ENCODE measurements around the gene MMD. TPM values are rescaled to one million over a fixed set of nuclear protein-coding genes. Genes with fewer than 3 reads are reported as not detected.

The MMD gene
- total and polyA plus RNA-seq, 9 of the 15 experiments (the other 6 are each of a cell fraction or from before 2014, with no cell fraction given): 3.1 to 18.9 (median 10.7) TPM

- TF ChIP-seq HDAC8 (tag; IDR thresholded peaks at IDR 0.05): no peak
- TF ChIP-seq FOS (IDR thresholded peaks at IDR 0.05; ENCODE audit: extremely low read depth, insufficient read length): no peak
- peak in 1 of 2 experiments; percentile 57; a peak in 1 of 4 replicates for TF ChIP-seq TRIM24 (IDR thresholded peaks at IDR 0.05)
- no peak for TF ChIP-seq JUN (IDR thresholded peaks at IDR 0.05; ENCODE audit: borderline replicate concordance, low read depth, low read length)
- TF ChIP-seq JUN (CRISPR knock-in tag; IDR thresholded peaks at IDR 0.05; ENCODE audit: borderline replicate concordance): no peak
- no peak for TF ChIP-seq MNT (conservative IDR thresholded peaks at IDR 0.05)
These were observed 60.7 kb downstream of the MMD start (continued) for GRCh38 chr17:55360971-55361370.

GRCh38 chr17:55356434-55357328 lies 65.0 kb downstream of the MMD start:
- peak overlapping the region; percentile 69 for H2AFZ ChIP-seq (ENCODE audit: low read depth, low read length)
- 0% methylated on average over 3 of the region's 3 CpGs for WGBS (ENCODE audit: insufficient coverage, low coverage, missing lambda C conversion rate)
- TF ChIP-seq BHLHE40 (IDR thresholded peaks at IDR 0.05; ENCODE audit: low read length) (0 out of 2 replicates have a peak, but pooled peaks have one; percentile 23), NFIX (CRISPR knock-in tag; IDR thresholded peaks at IDR 0.05; ENCODE audit: low read depth) (no peak), EHMT2 (IDR thresholded peaks at IDR 0.05) (peak; percentile 26; the same call in 1 of the 2 replicates), ZNF143 (CRISPR knock-in tag; IDR thresholded peaks at IDR 0.05) (no peak), JUNB (CRISPR knock-in tag; conservative IDR thresholded peaks at IDR 0.05) (no peak), MNT (conservative IDR thresholded peaks at IDR 0.05) (no peak), JUND (IDR thresholded peaks at IDR 0.05; ENCODE audit: borderline replicate concordance, low read depth, low read length) (peak; percentile 33; the same call in 1 of the 2 replicates), JUND (tag; IDR thresholded peaks at IDR 0.05; ENCODE audit: borderline replicate concordance, low read depth, low read length) (no peak; the same call in 2 of the 3 replicates), NCOA4 (IDR thresholded peaks at IDR 0.05; ENCODE audit: partially characterized antibody) (no peak), RNF2 (IDR thresholded peaks at IDR 0.05) (no peak), HOXB6 (CRISPR knock-in tag; IDR thresholded peaks at IDR 0.05; ENCODE audit: borderline replicate concordance) (no peak), RBFOX2 (IDR thresholded peaks at IDR 0.05; ENCODE audit: low read depth, low read length) (no peak), CREM (IDR thresholded peaks at IDR 0.05; ENCODE audit: low read depth) (0 out of 2 replicates have a peak, but pooled peaks have one; percentile 31)

More at GRCh38 chr17:55356434-55357328, 65.0 kb downstream of the MMD start:
- DNase-seq (ENCODE audit: extremely low read depth in 1 of 4, low spot score in 3 of 4) (peak; percentile 67 to 83 (median 74)), FAIRE-seq (peak; percentile 90), ATAC-seq (peak; percentile 98)
- no peaks in the 10 kb centered on the region for H3K79me2 ChIP-seq (ENCODE audit: control insufficient read depth, insufficient read depth, low read length)
- H3K9me1 ChIP-seq (ENCODE audit: control insufficient read depth, insufficient read depth, low read length): no peaks in the 10 kb centered on the region
- no peak overlapping the region for H3K4me2 ChIP-seq (ENCODE audit: insufficient read depth, low read length)
- CTCF ChIA-PET (ENCODE audit: low intra/inter-chr PET ratio): interaction anchor here (0.6 to 1.2 kb wide), 5 partner anchors 58 to 367 kb away, joined by 3 to 6 read pairs (median 4); no protein-coding TSS in a partner anchor
- H3K4me3 ChIP-seq: no peak overlapping the region
- H3K9ac ChIP-seq (ENCODE audit: insufficient read depth in 1 of 2, low read depth in 2 of 2, low read length in 2 of 2): no peak overlapping the region
- POLR2A ChIA-PET: interaction anchor here (0.6 to 1.0 kb wide), 3 partner anchors 9 to 156 kb away, joined by 3 to 5 read pairs (median 5); no protein-coding TSS in a partner anchor
- no peak overlapping the region for H3K27ac ChIP-seq (ENCODE audit: extremely low read depth, low read depth, low read length)
- no peaks in the 10 kb centered on the region; the same call in 1 of the 2 replicates for H3K9me3 ChIP-seq (replicated peaks; ENCODE audit: control insufficient read depth, insufficient read depth, low read depth, low read length)
- H3K4me1 ChIP-seq (replicated peaks in 1 of 2; ENCODE audit: control insufficient read depth in 2 of 2, insufficient read depth in 2 of 2, low read length in 2 of 2): no peaks in the 10 kb centered on the region; a peak in 2 of 5 replicates
- intact Hi-C loops (cut with micrococcal nuclease) (loop anchor here (5.0 to 10.0 kb wide), 2 partner anchors 156 to 302 kb away; partner anchors contain the start of gene SMIM36), in situ Hi-C loops (cut with MboI) (loop anchor here (5.0 kb wide), 1 partner anchor 364 kb away; no protein-coding TSS in a partner anchor)
- BruUV-seq (replicated peaks): no TSS peak
- H3K27me3 ChIP-seq (ENCODE audit: control insufficient read depth in 2 of 2, insufficient read depth in 2 of 2, low read length in 2 of 2): no peaks in the 10 kb centered on the region
- H3K36me3 ChIP-seq (ENCODE audit: control insufficient read depth, insufficient read depth, low read length): no peaks in the 10 kb centered on the region
- no peaks in the 10 kb centered on the region for H4K20me1 ChIP-seq (replicated peaks; ENCODE audit: control insufficient read depth, insufficient read depth, low read length)

Data from K562 (cell line).